SIG-M5 treated with dmso at 0.1 percent for 504 hours (cell line): Measurements from ENCODE around the gene KYAT1.

Experiments
- DNase-seq: peaks from one replicate; lab custom pipeline; 2025; ENCODE audit not compliant: unreplicated experiment; lab: John Stamatoyannopoulos, UW

Gene KYAT1

DNA sequence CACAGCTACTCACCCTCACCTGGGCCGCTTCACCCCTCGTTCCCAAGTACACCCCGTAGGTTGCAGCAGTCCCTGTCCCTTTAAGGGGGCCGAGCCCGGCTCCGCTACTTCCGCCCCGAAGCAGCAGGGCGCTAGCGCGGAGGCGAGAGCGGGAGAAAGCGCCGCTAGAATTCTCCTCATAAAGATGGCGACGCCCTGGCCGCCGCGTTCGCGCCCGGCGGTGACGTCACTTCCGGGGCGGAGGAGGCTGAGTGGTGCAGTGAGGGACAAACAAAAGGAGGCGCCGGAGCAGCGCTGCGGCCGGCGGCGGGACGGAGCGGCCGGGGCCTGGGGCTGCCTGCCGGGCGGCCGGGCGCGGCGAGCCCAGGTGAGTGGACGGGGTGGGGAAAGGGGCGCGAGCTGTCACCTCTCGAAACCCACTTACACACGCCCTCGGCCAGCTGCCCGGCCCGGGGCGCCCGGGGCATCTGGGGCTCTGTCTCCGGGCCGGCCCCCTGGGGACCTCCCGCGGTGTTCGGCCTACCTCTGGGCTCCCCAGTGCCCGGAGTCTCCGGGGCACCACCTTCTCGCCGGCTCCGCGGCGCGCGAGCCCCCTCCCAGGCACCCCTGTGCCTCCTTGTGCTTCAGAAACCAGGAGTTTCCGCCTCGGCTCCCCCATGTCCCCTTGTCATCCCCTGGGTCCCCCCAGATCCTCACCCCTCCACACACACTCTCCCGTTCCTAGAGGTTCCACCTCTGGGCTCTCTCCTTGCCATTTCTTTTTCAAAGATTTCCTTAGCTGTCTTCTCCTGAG lies at the start of gene KYAT1, which contains the start of gene LRRC8A:
TSS of gene KYAT1 (minus strand) at position 67 of the 793 bp plus-strand sequence. CDS start 36,545 bp downstream, outside the sequence.
TSS of gene LRRC8A (plus strand) at position 250 of the 793 bp plus-strand sequence. CDS start 25,032 bp downstream, outside the sequence.
- DNase-seq = peak; percentile 95

DNA sequence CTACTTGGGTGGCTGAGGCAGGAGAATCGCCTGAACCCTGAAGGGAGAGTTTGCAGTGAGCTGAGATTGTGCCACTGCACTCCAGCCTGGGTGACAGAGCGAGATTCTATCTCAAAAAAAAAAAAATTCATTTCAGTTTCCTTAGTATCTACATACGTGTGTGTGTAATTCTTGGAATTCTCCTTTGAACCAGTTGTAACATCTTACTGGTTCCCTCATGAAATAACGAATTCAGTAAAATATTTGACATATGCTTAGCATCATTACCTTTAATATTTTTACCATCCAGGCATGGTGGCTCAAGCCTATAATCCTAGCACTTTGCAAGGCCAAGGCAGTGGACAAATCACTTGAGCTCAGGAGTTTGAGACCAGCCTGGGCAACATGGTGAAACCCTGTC lies 47.8 kb upstream of the KYAT1 start:
- DNase-seq = no peak

DNA sequence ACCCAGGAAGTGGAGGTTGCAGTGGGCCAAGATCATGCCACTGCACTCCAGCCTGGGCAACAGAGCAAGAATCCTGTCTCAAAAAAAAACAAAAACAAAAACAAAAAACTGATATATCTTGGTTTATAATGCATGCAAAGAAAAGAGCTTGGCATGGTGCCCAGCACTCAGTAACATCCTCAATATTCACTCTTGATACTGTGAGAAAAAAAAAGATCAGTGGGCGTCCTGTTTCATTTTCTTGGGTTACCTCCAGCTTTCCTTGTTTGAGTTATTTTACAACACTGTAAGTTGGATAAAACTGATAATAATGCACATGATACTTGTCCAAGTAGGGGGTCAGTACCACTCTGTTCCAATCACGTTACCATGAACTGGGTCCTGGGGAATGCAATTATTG lies 46.9 kb upstream of the KYAT1 start:
- DNase-seq = no peak

DNA sequence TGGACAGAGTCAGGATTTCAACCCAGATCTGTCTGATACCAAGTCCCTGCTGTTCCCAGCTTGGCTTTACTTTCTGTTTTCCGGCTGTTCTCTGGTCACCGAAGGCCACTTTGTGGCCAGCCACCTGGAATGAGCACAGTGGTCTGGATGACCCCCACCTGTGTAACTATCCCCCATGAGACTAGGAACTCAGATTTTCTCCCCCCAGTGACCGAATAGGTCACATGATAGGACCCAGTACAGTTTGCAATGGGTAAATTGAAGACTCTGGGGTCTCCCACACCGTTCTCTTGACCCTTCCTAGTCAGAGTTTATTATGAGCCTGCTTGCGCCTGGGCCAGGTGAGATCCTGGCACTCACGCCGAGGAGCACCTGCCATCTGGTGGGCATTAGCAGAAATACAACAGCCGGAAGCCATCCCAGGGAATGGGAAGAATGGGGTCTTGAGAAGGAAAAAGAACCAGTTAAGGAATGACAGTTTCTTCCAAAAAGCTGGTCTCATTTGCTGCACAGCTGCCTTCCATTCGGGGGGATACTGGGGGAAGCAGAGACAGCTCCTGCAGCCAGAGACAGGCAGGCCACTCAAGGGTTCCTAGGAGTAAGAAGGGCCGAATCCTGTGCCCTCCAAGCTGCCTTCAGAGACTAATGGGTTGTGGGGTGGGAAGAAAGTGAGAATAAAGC lies 46.1 kb upstream of the KYAT1 start:
- DNase-seq = no peak

DNA sequence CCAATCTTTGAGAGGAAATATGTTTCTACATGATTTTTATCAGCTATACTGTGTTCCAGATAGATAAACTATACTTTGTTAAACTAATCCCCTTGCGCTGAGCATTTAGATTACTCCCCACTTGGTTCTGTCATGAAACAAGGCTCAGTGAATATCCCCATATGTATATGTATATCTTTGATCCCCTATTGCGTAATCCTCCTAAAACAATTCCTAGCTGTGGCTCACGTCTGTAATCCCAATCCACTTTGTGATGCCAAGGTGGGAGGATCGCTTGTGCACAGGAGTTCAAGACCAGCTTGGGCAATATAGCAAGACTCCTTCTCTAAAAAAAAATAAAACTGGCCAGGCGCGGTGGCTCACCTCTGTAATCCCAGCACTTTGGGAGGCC lies 41.7 kb upstream of the KYAT1 start:
- DNase-seq = no peak

DNA sequence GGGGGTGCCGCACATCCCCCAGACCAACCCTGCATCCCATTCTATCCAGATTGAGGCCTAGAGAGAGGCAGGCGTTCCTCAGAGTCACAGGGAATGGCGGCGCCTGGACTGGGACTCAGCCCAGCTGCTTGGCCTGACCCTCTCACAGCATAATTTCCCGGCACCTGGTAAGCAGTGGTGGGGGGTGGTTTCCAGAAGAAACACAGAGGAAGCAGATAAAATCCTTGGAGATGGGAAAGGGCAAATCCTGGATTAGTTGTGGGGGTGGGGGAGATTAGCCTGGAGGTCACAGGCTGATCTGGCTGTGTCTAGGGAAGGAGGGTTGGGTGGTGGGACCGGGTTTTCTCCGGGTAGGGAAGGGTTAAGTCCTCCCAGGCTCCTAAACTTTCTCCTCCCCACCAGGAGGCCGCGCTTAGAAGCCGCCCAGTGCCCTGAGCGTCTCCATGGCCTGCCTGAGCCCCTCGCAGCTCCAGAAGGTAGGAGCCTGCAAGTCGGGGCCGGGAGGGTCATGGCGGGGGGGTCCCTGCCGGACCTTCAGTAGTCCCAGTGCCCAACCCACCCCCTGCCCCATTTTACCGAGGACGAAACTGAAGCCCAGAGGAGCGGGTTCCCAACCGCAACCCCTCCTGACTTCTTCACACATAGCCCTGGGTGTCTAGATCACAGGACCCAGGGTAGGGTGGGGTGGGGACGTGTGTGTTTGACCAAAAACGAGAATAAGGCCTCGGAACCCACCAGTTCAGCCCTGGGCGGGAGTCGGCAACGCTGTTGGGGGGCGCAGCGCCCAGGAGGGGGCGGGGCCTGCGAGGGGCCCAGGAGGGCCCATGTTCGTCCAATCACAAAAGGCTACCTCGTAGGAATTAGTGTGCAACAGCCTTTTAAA lies 40.4 kb upstream of the KYAT1 start:
- no peak for DNase-seq

DNA sequence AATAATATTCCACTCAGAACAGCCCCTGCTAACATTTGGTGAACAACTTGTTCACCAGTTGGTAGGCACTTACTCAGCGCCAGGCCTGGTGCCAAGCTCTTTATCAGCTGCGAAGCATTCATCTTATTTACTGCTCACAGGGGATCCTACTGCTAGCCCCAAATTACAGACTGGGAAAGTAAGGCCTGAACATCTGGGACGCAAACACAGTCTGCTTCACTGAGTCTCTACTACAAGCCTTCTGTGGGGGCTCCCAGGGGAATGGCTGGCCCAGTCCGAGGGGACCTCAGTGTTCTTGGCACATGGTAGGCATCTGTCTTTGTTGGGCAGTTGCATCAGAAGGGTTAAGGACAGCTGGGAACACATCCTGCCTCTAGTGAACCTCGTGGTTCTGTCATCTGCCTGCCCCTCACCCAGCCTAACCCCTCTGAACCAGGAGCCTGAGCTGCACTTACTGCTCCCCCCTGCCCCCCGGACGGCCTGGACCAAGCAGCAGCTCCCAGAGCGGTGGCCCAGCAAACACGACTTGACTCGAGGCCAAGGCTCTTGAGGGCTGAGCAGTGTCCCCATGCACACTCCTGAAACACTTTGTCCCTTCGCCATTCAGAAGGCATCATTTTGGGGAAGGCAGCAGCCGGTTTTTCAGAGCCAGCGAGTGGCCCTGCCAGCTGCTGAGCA lies 38.8 kb upstream of the KYAT1 start, which contains the start of gene PHYHD1:
TSS of gene PHYHD1 (plus strand) at position 602 of the 678 bp plus-strand sequence. CDS start 1,342 bp downstream, outside the sequence.
- DNase-seq = no peak

DNA sequence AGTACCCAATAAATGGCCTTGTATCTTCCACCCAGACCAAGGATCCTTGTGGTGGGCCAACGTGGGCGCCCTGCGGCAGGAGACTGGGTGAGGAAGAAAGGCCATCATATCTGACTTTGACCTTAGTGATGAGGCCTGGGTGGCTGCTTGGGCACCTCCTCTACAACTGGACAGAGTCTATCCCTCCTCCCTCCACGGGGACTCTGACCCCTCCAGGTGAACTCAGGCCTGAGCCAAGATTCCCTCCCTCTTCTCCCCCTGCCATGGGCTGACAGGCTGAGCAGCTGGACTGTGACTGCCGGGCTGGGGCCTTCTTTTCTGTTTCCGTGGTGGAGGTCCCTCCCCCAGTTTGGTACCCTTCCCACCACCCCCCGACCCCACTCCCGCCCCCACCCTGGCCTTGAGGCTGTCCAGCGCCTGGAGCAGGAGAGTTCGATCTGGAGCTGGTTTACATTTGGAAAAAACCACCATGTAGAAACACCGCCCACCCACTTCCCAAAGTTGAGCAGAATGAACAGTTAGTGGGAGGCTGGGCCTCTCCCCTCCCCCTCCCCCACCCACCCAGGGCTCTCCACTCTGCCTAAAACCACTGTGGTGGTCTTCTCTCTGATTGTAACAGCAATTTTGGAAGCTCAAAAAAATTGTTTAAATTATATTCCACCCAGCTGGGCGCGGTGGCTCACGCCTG lies 37.8 kb upstream of the KYAT1 start:
- no peak for DNase-seq

DNA sequence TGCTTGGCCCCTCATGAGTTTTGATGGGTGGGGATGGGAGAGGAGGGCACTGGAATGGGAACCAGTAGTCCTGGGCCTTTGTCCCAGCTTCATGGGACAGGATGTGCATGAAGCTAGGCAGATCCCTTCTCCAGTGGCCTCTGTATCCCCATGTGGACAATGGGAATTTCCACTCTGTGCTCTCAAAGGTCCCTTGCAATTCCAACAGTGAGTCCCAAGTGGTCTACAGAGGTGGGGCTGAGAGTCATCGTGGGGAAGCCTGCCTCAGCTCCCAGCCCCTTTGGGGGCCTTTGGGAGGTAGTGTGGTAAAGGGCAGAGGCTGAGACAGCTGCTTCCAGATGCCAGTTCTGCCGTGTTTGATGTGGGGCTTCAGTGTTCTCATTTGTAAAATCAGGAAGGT lies 37.2 kb upstream of the KYAT1 start:
- DNase-seq = no peak

DNA sequence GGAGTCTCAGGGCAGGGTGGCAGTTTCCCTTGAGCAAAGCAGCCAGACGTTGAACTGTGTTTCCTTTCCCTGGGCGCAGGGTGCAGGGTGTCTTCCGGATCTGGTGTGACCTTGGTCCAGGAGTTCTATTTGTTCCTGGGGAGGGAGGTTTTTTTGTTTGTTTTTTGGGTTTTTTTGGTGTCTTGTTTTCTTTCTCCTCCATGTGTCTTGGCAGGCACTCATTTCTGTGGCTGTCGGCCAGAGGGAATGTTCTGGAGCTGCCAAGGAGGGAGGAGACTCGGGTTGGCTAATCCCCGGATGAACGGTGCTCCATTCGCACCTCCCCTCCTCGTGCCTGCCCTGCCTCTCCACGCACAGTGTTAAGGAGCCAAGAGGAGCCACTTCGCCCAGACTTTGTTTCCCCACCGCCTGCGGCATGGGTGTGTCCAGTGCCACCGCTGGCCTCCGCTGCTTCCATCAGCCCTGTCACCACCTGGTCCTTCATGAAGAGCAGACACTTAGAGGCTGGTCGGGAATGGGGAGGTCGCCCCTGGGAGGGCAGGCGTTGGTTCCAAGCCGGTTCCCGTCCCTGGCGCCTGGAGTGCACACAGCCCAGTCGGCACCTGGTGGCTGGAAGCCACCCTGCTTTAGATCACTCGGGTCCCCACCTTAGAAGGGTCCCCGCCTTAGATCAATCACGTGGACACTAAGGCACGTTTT lies 35.5 kb upstream of the KYAT1 start:
- no peak for DNase-seq

DNA sequence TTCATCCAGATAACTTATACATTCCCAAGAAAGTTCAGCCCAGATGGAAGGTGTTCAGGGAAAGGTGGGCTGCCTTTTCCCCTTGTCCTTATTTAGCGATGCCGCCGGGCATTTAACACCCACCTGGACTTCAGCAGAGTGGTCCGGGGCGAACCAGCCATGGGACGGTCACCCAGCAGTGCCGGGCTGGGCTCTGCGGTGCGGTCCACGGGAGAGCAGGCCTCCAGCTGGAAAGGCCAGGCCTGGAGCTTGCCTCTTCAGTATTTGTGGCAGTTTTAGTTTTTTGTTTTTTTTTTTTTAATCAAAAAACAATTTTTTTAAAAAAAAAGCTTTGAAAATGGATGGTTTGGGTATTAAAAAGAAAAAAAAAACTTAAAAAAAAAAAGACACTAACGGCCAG lies 35.0 kb upstream of the KYAT1 start:
- no peak for DNase-seq

DNA sequence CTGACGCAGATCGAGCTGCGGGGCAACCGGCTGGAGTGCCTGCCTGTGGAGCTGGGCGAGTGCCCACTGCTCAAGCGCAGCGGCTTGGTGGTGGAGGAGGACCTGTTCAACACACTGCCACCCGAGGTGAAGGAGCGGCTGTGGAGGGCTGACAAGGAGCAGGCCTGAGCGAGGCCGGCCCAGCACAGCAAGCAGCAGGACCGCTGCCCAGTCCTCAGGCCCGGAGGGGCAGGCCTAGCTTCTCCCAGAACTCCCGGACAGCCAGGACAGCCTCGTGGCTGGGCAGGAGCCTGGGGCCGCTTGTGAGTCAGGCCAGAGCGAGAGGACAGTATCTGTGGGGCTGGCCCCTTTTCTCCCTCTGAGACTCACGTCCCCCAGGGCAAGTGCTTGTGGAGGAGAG lies 34.5 kb upstream of the KYAT1 start:
- no peak for DNase-seq

DNA sequence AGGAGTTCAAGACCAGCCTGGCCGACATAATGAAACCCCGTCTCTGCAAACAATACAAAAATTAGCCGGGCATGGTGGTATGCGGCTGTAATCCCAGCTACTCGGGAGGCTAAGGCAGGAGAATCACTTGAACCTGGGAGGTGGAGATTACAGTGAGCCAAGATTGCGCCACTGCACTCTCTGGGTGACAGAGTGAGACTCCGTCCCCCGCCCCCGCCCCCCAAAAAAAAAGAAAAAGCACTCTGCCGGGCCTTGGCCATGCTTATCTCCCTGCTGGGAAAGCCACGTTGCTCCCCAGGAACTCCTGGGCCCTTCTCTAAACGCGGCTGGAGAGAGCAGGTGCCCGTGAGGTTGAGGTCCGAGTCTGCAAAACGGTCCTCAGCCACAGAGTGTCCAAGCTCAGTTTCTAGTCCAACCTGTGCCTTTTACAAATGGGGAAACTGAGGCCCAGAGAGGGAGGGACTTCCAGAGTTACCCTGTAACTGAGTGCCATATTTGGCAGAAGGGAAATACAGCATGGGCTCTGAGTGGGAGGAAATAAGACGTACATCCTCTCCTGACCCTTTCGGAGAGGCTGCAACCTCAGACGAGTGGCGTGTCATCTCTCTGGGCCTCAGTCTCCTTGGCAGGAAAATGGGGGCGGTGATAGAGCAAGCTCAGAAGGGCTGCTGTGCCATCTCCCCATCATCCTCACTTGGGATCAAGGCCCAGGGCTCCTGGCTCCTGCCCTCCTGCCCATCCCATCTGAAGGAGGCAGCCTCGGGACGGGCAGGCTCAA lies 32.4 kb upstream of the KYAT1 start:
- no peak for DNase-seq

DNA sequence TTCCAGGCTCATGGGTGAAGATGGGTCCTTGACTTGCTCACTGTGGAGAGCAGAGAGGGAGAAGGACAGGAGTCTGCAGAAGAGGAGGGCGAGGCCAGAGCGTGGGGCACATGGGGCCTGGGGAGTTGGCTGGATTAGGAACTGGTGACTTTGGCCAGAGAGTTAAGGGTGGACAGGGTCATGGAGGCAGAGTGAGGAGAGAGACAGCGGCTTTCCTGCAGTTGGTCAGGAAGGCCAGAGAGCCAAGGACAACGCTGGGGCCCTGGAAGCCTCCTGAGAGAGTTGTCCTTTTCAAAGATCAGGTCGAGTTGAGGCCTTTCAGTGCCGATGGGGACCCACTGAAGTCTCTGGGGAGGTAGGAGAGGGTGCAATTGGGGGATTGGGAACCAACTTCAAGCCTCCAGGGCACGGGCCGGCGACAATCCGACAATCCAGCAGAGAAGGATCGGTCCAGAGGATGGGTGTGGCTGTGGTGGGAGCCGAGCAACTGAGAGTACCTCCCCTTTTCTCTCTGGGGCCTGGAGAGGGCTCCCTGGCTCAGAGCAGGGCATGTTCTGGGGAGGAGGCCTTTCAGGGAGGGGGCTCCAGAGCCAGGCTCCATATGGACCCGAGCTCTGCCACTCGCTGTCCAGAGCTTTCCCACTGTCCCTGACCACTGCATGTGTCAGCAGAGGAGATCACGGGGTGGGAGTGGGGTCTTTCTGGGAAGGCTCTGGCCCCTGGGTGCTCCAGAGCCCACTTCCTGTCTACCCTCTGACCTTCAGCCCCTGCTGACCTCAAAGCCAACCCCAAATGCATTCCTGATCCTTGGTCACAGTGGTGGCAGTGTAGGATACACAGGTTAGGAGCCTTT lies 31.5 kb upstream of the KYAT1 start:
- no peak for DNase-seq

DNA sequence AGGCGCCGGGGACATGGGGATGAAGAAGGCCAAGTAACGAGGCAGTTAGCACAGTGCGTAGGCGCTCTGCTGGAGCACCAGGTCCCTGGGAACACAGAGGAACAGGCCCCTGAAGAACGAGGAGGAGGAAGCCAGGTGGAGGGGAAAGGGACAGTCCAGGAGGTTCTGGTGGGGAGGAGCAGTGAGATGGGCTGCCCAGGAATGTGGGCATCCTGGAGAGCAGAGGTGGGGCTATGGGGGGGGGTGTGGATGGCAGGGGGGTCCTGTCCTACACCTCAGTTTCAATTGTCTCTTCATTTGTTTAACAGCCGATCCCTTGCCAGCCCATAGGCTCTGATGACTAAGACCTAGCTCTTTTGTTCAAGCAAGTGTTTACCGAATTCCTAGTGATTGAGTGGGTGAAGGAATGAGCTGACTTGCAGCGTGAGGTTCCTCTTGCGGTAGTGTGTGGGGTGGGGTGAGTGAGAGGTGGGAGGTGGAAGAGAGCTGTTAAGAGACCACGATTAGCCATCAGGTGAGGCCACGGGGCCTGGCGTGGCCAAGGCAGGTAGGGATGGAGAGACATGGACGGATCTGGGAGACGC lies 30.6 kb upstream of the KYAT1 start:
- peak; percentile 25 for DNase-seq

DNA sequence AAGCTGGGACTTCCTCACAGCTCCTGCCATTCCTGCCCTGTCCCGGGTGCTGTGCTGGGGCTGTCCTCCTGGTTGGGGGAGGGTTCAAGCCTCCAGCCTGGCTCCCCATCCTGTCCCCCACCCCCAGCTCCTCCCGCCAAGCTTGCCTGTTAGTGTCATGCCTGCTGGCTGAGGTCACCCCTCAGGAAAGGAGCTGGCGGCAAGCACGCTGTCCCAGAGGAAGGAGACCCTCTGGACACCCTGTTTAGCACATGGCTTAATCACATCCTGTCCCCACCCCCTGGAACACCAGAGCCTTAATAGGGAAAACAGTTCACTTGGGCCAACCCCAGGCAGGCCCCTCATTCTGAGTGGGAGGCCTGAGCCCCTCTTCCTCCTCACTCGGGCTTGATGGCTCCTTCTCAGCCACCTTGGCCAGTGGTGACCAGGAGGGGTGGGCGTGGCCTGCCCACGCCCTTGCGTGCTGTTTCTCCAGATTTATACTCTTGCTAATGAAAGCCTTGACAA lies 29.8 kb upstream of the KYAT1 start:
- DNase-seq = no peak

DNA sequence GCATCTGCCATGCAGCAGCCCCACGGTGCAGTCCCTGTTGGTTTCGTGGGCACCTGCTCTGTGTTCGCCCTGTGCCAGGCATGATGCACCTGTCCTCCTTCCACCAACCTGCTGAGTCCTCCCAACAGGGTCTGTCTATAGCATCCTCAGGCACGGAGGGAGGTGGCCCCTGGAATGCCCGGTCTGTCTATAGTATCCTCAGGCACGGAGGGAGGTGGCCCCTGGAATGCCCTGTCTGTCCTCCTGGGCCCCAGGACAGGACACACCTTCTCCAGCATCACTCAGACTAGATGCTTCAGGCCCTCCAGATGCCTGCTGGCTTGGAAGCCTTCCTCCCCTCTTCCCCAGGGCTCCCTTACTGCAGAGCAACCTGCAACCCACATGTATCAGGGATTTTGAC lies 29.2 kb upstream of the KYAT1 start:
- no peak for DNase-seq
